Common myeloid progenitor, CD34-positive (primary cell): ENCODE measurements around the gene CHRM5.
"Not testable (repeated sequence)": the region's sequence is repeated elsewhere in the genome, so short reads cannot be mapped to it uniquely, and the experiment has no call there.

Source experiments
- CTCF ChIA-PET: fragments of 350-600 bp; sonication (Branson Sonifier 250); formaldehyde crosslinking; loops from one replicate; lab custom pipeline; 2021; ENCODE audit warnings: antibody characterized with exemption; lab: Charles Lee
- POLR2A ChIA-PET: fragments of 350-600 bp; sonication (Branson Sonifier 250); formaldehyde crosslinking; loops from one replicate; lab custom pipeline; 2021; ENCODE audit warnings: antibody characterized with exemption; lab: Charles Lee
- DNase-seq, 3 donors: peaks; one replicate each; pipeline versions ENCODE4 v3.0.0 to v3.0.0-alpha.2; 2013
- H3K27ac ChIP-seq, 2 experiments: 1 replicate in 1 of 2; 2 replicates in 1 of 2; pipeline ENCODE4 v1.7.0; 2013; ENCODE audit warnings: inconsistent platforms in 2 of 2, low read length in 2 of 2, mild to moderate bottlenecking in 2 of 2, low read depth in 1 of 2, moderate library complexity in 1 of 2; ENCODE audit not compliant: severe bottlenecking in 2 of 2, insufficient read depth in 1 of 2, poor library complexity in 1 of 2
- H3K27me3 ChIP-seq, 5 experiments: replicated peaks in 2 of 5; 1 replicate in 3 of 5; 2 replicates in 2 of 5; pipeline versions ENCODE4 v1.6.1 to v1.7.0; 2013; ENCODE audit warnings: low read length in 4 of 5, mild to moderate bottlenecking in 2 of 5, moderate library complexity in 2 of 5, inconsistent platforms in 1 of 5; ENCODE audit not compliant: insufficient read depth in 5 of 5, control insufficient read depth in 4 of 5
- H3K36me3 ChIP-seq, 4 experiments: 1 replicate in 2 of 4; 2 replicates in 2 of 4; pipeline versions ENCODE4 v1.6.1 to v1.7.0; 2013; ENCODE audit warnings: low read length in 3 of 4, control low read depth in 1 of 4, mild to moderate bottlenecking in 1 of 4; ENCODE audit not compliant: control insufficient read depth in 4 of 4, insufficient read depth in 4 of 4
- H3K4me1 ChIP-seq, 4 experiments: 1 replicate in 3 of 4; 2 replicates in 1 of 4; pipeline versions ENCODE4 v1.6.1 to v1.7.1; 2013; ENCODE audit warnings: low read length in 3 of 4, mild to moderate bottlenecking in 3 of 4, control low read depth in 1 of 4, inconsistent platforms in 1 of 4, moderate library complexity in 1 of 4; ENCODE audit not compliant: control insufficient read depth in 4 of 4, insufficient read depth in 4 of 4; ENCODE audit errors: control extremely low read depth in 1 of 4
- H3K4me3 ChIP-seq, 7 experiments: 1 replicate in 4 of 7; 2 replicates in 3 of 7; pipeline versions ENCODE4 v1.5.1 to v1.7.0; 2013; ENCODE audit warnings: mild to moderate bottlenecking in 7 of 7, low read length in 6 of 7, moderate library complexity in 6 of 7, inconsistent platforms in 2 of 7, low read depth in 2 of 7, control low read depth in 1 of 7; ENCODE audit not compliant: insufficient read depth in 4 of 7, control insufficient read depth in 1 of 7; ENCODE audit errors: extremely low read depth in 1 of 7
- H3K9me3 ChIP-seq, 5 experiments: 1 replicate in 4 of 5; 2 replicates in 1 of 5; pipeline versions ENCODE4 v1.6.1 to v1.7.1; 2013; ENCODE audit warnings: low read length in 4 of 5, mild to moderate bottlenecking in 2 of 5, inconsistent platforms in 1 of 5, low read depth in 1 of 5, moderate library complexity in 1 of 5; ENCODE audit not compliant: control insufficient read depth in 4 of 5, insufficient read depth in 2 of 5; ENCODE audit errors: control extremely low read depth in 1 of 5
- WGBS: methylation state at CpG from one replicate; pipeline ENCODE4 v1.1.5; 2013; ENCODE audit not compliant: insufficient coverage; 5-methylcytosine and 5-hydroxymethylcytosine counted together

CHRM5 gene

DNA sequence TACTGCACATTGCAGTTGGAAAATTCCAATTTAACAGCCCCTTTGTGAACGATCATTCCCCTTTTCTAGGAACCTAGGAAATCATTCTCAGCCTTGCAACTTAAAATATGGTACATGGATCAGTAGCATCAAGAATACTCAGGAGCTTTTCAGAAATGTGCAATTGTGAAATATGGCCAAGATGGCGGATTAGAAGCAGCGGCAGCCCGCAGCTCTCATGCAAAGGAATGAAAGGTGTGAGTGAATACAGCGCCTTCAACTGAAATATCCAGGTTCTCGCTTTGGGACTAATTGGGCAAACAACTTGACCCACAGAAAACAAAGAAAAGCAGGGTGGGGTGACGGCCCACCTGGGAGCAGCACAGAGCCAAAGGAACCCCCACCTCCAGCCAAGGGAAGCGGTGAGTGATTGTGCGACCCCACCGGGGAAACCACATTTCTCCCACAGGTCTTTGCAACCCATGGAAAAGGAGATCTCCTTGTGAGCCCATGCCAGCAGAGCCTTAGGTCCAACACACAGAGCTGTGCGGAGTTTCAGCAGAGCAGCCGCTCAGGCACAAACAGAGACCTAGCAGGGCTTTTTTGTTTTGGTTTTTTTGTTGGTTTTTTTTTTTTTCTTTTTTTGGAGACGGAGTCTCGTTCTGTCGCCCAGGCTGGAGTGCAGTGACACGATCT lies 78.3 kb downstream of the CHRM5 start:
- Histone ChIP-seq H3K9me3 (peaks cover 1 to 19% (median 6%) of the 10 kb centered on the region in 5 experiments), H3K36me3 (no peaks in the 10 kb centered on the region), H3K4me1 (no peaks in the 10 kb centered on the region), H3K27ac (no peak overlapping the region), H3K27me3 (no peaks in the 10 kb centered on the region), H3K4me3 (no peak overlapping the region)
- no peak for DNase-seq
- ChIA-PET CTCF (no interaction called here), POLR2A (no interaction called here)
- 92% methylated on average over 9 of the region's 16 CpGs for WGBS

DNA sequence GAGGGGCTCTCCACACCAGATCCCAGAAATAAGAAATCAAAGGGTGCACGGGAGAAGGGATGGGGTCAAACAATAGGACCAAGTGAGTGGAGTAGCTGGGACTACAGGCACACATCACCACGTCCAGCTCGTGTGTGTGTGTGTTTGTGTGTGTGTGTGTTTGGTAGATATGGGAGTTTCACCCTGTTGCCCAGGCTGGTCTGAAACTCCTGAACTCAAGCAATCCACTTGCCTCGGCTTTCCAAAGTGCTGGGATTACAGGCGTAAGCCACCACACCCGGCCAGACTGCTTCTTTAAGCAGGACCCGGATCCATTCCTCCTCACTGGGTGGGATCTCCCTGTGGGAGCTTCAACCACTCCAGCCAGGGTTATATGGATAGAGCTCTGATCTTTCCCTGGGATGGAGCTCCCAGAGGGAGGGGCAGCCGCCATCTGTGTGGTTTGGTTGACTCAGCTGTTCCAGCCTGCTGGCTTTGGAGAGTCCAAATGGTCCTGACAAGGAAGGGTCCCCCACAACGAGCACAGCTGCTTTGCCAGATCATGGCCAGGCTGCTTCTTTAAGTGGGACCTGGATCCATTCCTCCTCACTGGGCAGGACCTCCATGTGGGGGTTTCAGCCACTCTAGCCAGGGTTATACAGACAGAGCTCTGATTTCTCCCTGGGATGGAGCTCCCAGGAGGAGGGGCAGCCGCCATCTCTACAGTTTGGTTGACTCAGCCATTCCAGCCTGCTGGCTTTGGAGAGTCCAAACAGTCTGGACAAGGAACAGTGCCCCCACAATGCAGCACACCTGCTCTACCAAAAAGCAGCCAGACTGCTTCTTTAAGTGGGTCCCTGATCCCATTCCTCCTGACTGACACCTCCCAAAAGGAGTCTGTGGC lies 79.8 kb downstream of the CHRM5 start:
- DNase-seq = no peak
- WGBS = 96% methylated on average over 4 of the region's 10 CpGs
- Histone ChIP-seq H3K4me1 (no peaks in the 10 kb centered on the region), H3K36me3 (no peaks in the 10 kb centered on the region), H3K4me3 (no peak overlapping the region), H3K27me3 (no peaks in the 10 kb centered on the region), H3K27ac (no peak overlapping the region), H3K9me3 (peaks cover 3 to 28% (median 6%) of the 10 kb centered on the region in 5 experiments)
- ChIA-PET POLR2A (interaction anchor here (0.6 kb wide), 1 partner anchor 387 kb away, joined by 3 read pairs; no protein-coding TSS in a partner anchor), CTCF (interaction anchor here (1.0 to 4.5 kb wide), 2 partner anchors 14 to 19 kb away, joined by 4 to 18 read pairs; no protein-coding TSS in a partner anchor)

DNA sequence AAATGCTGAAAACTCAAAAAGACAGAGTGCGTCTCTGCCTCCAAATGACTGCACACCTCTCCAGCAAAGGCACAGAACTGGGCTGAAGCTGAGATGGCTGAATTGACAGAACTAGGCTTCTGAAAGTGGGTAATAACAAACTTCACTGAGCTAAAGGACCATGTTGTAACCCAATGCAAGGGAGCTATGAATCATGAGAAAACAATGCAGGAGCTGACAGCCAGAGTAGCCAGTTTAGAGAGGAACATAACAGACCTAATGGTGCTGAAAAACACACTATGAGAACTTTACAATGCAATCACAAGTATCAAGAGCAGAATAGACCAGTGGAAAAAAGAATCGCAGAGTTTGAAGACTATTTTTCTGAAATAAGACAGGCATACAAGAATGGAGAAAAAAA lies 80.8 kb downstream of the CHRM5 start:
- POLR2A ChIA-PET = no interaction called here
- 100% methylated on average over 2 of the region's 2 CpGs for WGBS
- DNase-seq = no peak
- H3K36me3 ChIP-seq = no peaks in the 10 kb centered on the region
- no peaks in the 10 kb centered on the region for H3K27me3 ChIP-seq
- H3K4me3 ChIP-seq = no peak overlapping the region
- no peak overlapping the region for H3K27ac ChIP-seq
- CTCF ChIA-PET = interaction anchor here (1.0 to 4.5 kb wide), 2 partner anchors 13 to 20 kb away, joined by 4 to 18 read pairs; no protein-coding TSS in a partner anchor
- no peaks in the 10 kb centered on the region for H3K4me1 ChIP-seq
- H3K9me3 ChIP-seq = peaks cover 3 to 28% (median 6%) of the 10 kb centered on the region in 5 experiments

DNA sequence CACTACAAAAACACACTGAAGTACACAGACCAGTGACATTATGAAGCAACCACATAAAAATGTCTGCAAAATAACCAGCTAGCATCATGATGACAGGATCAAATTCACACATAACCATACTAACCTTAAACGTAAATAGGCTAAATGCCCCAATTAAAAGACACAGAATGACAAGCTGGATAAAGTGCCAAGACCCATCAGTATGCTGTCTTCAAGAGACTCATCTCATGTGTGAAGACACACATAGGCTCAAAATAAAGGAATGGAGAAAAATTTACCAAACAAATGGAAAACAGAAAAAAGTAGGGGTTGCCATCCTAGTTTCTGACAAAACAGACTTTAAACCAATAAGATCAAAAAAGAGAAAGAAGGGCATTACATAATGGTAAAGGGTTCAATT lies 82.1 kb downstream of the CHRM5 start:
- POLR2A ChIA-PET, H3K27ac ChIP-seq, H3K27me3 ChIP-seq, H3K4me3 ChIP-seq, DNase-seq, H3K4me1 ChIP-seq, H3K36me3 ChIP-seq: not testable (repeated sequence)
- CTCF ChIA-PET = interaction anchor here (4.5 kb wide), 1 partner anchor 12 kb away, joined by 18 read pairs; no protein-coding TSS in a partner anchor
- peaks cover 3 to 28% (median 6%) of the 10 kb centered on the region in 5 experiments for H3K9me3 ChIP-seq
- 100% methylated on average over 1 of the region's 1 CpG for WGBS

DNA sequence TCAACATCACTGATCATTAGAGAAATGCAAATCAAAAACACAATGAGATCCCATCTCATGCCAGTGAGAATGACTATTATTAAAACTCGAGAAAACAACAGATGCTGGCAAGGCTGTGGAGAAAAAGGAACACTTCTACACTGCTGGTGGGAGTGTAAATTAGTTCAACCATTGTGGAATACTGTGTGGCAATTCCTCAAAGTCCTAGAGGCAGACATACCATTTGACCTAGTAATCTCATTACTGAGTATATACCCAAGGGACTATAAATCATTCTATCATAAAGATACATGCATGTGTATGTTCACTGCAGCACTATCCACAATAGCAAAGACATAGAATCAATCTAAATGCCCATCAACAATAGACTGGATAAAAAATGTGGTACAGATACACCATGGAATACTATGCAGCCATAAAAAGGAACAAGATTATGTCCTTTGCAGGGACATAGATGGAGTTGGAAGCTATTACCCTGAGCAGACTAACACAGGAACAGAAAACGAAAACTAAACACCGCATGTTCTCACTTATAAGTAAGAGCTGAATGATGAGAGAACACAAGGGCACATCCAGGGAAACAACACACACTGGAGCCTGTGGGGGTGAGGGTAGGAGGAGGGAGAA lies 85.9 kb downstream of the CHRM5 start:
- ChIA-PET POLR2A (no interaction called here), CTCF (no interaction called here)
- Histone ChIP-seq H3K27ac (no peak overlapping the region), H3K9me3 (peaks cover 3 to 19% (median 5%) of the 10 kb centered on the region in 5 experiments), H3K4me3 (no peak overlapping the region), H3K27me3 (no peaks in the 10 kb centered on the region), H3K4me1 (no peaks in the 10 kb centered on the region), H3K36me3 (no peaks in the 10 kb centered on the region)
- WGBS = 100% methylated on average over 3 of the region's 3 CpGs
- DNase-seq = no peak

DNA sequence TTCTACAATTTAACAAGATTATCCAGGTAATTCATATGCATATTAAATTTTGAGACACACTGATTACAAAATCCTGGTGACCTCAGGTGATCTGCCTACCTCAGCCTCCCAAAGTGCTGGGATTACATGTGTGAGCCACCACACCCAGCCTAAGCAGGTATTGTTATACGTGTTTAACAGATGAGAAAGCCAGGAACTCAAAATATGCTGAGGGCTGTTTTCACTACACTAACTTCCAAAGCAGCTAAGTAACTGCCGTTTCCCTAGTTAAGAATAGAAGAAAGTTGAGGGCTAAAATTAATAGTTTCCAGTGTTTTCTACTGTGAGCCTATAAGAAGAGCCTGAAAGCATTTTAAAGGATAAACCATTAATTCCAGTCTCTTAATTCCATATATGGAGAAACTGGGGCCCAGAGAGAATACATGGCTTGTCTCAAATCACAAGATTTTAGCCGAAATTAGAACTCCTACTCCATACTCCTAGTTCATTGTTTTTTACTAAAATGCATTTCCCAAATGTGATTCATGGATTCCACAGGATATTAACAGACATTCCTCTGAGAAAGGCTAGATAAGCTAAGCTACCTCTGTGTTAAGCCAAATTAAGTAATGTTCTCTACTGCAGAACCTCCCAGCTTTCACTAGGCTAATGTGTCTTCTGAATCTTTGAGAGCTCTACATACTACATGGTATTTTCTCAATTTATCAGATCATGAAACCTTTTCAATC lies 87.7 kb downstream of the CHRM5 start:
- Histone ChIP-seq H3K4me3 (no peak overlapping the region), H3K27me3 (no peaks in the 10 kb centered on the region), H3K27ac (no peak overlapping the region), H3K4me1 (no peaks in the 10 kb centered on the region), H3K9me3 (peaks cover 0 to 9% (median 0%) of the 10 kb centered on the region in 5 experiments), H3K36me3 (no peaks in the 10 kb centered on the region)
- no peak for DNase-seq
- 100% methylated on average over 1 of the region's 3 CpGs for WGBS
- CTCF ChIA-PET = interaction anchor here (1.0 kb wide), 1 partner anchor 47 kb away, joined by 3 read pairs; no protein-coding TSS in a partner anchor
- POLR2A ChIA-PET = no interaction called here
